GM21786 (cell line): ENCODE data around the gene RIMBP2.
"Not testable (repeated sequence)": the region's sequence is repeated elsewhere in the genome, so short reads cannot be mapped to it uniquely, and the experiment has no call there.

ENCODE experiments used
- ATAC-seq: cut with Tn5 transposase; IDR thresholded peaks from one replicate; pipeline ENCODE4 v1.9.1; 2021; ENCODE audit not compliant: unreplicated experiment

RIMBP2 gene

DNA sequence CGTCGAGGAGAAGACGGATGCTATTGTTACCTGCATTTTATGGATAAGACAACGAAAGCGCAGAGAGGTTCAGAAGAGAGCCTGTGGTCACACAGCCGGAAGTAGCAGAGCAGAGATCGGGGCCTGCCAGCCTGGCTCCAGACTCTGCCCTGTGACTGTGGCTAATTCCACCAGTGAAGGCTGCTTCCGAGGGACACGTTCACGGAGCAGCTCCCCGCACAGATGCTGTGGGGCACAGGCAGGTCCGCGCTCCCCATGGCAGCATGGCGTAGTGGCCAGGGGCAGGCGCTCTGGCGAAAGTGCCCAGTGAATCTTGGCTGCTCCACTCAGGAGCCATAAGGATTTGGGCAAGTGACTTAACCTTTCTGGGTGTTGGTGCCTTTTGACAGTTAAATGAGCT, 9.8 kb downstream of the RIMBP2 start:
- ATAC-seq: no peak

DNA sequence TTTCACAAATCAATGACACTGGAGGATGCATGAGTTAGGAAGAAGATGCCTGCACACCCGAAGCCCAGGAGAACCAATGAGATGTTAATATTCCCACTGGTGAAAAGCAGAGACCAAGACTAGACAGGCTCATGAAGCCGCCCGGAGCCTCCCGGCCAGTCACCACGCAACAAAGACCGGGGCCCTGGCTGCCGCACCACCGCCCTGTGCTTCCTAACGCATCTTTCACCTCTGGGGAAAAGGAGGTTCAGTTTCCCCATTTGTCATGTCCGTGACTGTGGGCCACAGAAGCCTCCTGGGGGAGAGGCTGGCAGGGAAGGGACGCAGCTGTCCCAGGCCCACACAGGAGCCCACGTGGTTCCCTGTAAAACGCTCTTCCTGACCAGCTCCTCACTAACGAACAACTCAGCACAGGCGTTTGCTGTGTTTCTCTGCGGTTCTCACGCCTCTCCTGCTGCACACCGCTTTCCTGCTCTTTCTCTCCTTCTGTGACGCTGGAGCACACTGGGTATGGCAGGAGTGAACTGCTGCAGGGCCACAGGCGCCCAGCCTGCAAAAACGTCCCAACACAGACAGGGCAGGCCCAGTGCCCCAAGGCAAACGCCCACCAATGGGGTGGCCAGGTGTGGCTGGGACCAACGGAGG, 10.8 kb downstream of the RIMBP2 start:
- no peak for ATAC-seq

DNA sequence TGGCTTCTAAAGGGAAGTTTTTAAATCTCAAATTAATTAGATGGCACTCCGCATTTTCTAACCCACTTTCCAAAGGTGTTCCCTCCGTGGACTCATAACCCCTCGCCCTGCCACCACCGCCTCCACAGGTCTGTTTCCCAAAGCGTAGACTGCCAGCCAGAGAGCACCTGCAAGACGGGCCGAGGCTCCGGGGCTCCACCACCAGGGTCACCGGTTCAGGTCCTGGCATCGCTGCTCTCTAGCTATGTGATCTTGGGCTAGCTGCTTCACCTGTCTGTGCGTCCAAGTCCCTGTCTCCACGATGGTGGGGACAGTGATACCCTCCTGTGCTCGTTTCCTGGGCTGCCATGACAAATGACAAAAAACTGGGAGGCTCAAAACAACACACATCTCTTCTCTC, 11.5 kb downstream of the RIMBP2 start:
- ATAC-seq: no peak

DNA sequence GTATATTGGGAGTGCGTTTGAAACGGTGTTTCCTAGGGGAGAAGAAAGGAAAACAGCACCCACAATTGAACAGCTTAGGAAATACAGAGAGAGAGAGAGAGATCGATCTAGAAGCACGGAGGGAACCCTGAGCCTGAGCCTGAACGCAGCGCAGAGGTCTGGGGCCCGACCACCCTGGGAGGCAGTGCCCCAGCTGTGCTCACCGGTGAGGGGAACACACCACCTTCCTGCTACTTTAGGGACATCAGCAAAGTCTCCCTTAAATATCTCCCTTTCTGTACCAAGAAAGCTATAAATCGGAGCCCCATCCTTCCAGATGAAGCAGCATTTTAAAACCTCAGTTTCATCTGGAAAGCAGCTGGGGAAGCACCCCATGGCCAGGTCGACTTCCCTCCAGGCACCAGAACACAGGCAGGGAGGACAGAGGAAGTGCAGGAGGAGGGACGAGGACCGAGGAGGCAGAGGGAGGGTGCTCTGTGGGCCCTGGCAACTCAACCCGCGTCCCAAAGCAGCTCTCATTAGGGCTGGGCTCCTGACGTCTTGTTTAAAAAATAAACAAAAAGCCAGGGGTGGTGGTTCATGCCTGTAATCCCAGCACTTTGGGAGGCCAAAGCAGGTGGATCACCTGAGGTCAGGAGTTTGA, 12.2 kb downstream of the RIMBP2 start:
- no peak for ATAC-seq

DNA sequence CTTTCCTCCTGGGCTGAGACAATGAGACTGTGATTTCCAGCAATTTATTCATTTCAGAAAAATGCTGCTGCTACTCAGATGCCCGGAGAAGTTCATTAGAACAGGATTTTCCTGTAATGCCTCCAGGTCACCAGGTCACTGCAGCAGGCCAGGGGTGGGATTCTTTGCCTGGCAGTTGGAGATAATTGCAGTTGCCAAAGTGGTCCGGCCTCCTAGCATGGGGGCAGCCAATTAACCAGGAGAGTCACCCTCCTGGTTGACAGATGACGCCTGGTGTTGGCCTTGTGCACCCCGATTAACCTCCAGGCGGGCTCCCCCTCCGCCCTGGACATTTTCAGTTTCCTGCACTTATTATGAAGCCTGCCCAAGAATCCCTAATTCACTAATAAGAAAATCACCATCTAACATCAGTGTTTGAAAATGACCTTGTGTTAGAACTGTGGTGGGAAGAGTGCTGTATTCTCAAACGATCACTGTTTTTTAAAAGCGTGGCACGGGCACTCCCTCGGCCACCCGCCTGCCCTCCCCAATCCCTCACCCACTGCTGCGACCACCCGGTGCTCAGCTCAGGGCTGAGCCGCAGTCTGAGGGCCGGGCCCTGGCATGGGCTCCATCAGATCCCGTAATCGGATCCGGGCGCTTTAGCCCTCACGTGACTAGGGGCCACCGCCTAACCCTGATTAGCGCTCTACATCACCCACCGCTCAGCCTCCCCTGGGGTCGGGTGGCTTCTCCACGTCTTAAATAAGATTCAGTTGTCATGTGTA, 12.9 kb downstream of the RIMBP2 start:
- no peak for ATAC-seq

DNA sequence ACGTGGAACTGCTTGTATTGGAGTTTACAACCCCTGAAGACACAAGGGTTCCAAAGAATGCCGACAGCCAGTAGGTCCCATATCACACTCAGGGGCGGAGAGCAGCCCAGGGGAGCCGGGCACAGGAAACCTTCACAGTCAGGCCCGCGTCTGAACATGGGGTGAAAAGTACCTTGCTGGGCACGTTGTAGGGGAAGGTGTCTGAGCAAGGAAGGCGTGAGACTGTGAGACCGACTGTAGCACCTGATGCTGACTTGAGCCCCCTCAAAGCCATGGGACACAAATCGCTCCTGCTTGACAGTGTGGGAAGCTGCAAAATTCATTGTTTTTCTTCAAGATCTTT, 14.7 kb downstream of the RIMBP2 start:
- no peak for ATAC-seq

DNA sequence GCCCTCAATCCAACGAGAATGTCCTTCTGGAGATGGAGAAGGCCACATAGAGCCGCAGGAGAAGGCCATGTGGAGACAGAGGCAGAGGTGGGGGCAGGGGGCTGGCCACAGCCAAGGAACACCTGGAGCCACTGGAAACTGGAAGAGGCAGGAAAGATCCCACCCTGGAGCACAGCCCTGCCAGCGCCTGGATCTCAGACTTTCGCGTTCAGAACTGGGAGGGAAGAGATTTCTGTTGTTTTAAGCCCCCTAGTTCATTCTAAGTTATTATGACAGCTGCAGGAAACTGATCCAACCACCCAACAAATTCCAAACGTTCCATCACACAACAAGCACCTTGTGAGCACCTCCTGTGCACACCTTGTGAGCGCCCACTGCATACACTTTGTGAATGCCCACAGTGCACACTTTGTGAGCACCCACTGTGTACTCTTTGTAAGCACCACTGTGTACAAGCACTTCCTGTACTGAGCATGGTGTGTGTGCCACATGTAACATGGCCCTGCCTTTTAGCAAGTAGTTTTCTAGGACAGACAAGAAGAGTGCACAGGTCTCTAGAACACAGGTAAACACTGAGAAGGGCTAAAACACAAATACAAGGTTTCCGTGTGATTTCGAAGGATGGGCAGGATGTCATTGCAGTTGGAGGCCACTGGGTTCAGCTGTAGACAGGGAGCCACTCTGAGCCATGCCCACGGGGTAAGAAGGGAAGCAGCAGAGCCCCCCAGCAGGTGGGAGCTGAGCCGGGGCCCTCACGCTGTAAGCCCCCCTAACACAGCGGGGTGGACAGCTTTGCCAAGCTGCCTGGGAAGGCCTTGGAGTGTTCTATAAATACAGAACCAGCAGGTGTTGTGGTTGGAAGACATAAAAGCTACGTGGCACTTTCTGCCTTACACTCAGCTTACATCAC, 15.4 kb downstream of the RIMBP2 start:
- ATAC-seq: no peak

DNA sequence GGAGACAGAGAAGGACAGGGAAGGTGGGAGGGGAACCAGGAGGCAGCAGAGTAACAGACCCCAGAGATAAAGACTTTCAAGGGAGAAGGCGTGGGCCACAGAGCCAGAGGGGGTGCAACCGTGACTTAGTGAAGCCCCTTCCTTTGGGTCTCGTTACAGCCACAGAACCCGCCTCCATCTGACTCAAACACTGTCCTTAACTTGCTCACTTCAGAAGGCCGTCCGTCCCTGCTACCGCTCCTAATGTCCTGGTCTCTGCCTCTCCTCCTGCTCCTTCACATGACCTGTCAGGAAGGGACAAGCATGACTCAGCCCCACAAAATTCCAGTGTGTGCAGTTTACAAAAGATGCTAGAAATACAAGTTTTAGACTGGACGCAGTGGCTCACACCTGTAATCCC, 18.0 kb downstream of the RIMBP2 start:
- no peak for ATAC-seq

DNA sequence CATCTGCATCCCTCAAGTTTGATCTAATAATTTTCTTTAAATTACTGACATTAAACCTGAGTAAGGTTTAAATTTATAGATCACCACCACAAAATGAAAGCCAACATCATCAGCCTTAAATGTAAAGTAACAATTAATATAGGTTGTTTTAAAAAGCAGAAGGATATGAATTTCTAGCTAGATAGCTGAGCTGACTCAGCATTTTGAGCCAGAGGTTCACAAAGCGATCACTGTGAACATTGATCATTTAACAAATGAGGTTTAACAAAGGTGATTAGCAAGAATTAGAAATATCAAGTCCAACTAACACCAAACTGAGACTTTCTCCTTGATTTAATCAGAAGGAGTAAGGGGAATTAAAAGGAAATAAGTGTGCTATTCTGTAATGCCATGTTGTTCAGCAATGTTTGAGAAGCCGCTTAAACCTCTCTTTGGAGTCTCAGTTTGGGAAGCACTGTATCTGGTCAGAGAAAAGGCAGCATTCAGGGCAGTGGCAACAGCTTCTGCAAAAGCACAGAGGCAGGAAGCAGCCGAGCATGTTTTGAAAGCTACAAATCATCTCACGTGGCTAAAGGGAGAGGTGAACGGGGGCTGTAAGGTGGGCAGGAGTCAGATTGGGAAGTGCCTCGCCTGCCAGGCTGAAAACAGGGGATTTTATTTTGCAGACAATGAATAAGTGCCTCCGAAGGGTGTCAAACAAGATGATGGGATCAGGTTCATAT, 19.6 kb downstream of the RIMBP2 start:
- no peak for ATAC-seq

DNA sequence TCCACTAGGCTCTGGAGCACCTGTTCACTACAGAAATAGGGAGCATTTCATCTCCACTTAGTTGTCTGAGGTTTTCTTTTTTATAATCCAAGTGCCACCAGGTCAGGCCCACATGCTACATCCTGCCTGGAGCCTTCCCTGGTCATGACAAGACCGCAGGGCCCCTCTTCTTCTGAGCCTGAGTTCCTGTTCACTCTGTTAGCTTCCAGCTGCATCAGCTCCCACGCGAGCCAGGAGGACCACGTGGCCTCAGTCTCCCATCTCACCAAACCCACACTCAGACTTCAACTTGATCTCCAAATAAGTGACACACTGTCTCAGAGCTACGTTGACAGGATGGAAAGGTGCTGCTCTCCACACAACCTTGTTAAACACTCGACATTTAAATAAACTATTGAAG, 21.0 kb downstream of the RIMBP2 start:
- ATAC-seq: no peak

DNA sequence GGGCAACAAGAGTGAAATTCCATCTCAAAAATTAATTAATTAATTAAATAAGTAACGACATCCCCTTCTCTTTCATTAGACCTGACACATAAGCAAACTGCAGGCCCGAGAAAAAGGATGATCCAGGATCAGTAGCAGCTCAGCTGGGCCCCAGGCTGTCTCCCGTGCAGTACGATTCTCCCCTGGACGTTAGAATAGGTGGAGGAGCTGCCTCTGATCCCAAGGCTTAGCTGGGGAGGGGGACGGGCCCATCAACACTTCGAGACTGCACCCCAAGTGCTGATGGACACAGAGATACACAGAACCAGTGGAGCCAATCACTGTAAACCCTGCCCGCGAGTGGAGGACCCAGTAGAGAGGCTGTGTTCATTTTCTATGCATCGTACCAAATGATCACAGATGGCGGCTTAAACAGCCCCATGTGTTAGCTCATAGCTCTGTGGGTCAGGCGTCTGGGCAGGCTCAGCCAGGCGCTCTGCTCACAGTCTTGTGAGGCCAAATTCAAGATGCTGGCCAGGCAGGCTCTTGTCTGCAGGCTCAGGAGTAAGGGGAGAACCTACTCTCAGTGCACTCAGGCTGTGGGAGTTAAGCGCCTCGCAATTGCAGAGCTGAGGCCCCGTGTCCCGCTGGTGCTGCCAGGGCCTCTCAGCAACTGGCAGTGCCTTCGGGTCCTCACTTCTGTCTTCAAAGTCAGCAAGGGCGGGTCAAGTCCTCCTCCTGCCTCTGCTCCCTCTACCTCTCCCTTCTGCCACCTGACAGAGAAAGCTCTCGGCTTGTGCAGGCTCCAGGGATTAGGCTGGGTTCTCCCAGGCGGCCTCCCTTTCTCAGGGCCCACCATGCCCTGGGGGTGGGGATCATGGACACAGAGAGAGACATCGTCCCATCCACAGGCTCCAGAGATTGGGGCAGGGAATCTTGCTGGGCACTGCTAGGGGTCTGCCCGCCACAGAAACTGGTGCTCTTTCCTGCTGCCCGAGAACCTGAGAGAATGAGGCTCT, 26.4 kb downstream of the RIMBP2 start:
- ATAC-seq: no peak

DNA sequence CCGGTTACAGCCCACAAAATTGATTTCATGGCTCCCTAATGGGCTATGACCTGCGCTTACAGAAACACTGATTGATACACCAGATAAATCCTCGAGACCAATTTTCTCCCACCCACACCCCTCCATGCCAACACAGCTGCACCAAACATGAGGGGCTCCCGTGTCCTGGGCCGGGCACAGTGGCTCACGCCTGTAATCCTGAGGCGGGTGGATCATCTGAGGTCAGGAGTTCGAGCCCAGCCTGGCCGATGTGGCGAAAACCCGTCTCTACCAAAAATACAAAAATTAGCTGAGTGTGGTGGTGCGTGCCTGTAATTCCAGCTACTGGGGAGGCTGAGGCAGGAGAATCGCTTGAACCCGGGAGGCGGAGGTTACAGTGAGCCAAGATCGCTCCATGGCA, 27.1 kb downstream of the RIMBP2 start:
- not testable (repeated sequence) for ATAC-seq

DNA sequence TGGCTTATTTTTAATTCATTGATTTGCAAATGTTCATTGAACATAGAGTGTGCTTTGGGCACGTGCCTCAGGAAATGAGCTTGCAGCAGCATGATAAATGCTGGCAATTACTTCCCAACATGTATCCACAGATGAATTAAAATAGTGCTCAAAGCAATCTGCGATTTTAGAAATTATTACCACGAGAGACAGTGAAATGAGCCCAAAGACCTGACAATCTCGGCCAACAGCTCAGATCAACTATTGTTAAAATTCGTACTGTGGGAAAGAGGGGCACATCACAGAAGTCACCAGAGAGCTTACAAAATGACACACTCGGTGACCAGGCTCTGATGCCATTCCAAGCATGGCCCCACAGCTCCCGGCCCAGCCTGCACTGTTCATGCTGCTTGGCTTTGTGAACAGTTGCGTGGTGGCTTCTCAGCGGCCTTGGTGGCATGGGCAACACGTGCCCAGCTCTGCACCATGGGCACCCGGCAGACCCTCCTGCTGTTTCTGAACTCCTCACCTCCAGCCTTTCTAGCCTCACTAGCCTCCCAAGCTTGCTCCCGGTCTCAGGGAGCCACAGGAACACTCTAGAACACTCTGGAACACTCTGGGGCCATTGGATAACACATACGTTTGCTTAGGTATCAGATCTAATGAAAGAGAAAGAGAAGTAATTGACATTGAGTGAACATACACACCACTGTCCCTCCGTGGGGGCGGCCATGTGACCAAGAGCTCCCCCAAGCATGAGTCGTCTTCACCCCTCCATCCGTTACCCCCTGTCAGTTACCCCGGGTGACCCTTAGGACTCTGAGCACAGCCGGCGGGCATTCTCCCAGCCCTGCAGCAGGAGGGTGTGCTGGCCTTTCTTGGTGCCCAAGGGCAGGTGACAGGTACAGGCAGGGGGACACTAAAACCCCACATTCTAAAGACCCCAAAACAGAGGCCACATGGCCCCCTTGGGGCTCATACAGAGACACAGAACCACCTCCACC, 28.0 kb downstream of the RIMBP2 start:
- no peak for ATAC-seq

DNA sequence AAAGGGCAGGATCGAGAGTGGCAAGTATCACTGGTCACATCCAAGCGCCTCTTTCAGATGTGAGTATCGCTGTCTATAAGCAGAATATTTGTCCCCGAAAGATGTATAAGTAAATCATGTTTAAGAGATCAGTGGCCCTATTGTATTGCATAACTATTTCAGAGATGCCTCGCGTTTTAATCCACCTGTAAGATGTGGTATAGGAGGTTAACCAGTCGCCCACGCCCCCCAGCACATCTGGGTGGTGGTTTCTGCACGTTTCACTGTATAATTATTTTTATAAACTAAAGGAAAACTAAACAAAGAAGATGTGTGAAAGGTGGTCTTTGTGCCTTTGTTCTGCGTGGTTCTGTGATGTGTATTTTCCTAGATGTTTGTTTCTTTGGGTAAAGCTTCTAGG, 28.9 kb downstream of the RIMBP2 start:
- no peak for ATAC-seq

DNA sequence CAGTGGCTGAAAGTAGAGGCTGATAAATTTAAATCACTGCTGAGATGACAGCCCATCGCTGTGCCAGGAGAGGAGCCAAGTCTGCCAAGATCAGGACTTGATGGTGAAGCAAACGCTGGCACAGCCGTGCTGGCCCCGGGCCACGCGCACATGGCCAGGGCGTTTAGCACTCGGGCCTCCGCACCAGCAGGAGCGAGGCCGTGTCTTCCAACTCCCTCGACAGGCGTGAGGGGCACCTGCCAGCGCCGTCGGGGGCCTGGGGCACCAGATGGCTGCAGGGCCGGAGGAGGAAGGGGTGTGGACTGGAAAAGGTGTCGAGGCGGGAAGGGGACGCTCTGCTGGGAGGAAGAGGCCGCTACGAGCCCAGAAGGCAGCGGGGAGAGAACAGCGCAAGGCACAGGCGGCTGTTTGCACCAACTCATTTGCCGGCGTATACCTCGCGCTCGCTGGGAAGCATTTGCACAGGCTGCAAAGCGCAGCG, 29.5 kb downstream of the RIMBP2 start:
- no peak for ATAC-seq

DNA sequence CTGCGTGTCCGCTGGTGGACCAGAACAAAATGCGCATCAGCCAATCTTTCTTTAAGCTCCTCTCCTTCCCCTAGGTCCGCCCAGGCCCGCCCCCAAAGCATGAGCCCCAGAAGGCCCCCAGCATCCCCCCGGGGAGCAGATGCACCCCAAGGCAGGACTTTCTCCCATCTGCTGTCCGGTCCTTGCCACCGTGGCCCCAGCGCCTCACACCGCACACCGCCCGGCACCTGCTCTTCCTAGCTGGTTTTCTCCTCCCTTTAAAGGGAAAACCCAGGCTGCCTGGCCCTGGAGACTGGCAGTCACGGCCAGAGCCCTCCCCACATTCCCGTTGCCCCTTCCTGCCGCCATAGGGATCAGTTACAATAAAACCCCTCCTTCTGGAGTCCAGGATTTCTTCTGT, 30.2 kb downstream of the RIMBP2 start:
- no peak for ATAC-seq

DNA sequence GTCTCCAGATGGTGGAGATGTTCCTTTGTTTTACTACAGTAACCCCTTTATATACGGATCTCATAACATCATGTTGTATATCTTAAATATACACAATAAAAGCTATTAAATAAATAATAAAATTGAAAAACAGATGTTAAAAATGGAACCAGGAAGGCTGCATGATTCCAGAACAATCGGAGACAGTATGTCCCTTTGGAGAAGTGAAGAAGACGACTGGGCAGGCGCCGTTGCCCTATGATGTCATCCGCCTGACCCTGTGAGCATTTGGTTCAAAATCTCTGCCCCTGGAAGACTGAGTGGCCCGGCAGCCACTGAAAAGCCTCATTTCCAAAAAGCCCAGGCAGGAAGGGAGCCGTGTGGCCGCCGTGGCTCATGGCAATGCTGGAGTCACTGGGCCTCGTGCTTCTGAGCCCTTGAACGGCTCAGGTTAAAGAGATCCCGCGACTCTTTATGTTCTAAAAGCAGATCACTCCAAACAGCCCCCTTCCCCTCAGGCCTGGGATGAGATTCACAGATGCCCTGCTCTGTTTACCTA, 30.8 kb downstream of the RIMBP2 start:
- ATAC-seq: no peak

DNA sequence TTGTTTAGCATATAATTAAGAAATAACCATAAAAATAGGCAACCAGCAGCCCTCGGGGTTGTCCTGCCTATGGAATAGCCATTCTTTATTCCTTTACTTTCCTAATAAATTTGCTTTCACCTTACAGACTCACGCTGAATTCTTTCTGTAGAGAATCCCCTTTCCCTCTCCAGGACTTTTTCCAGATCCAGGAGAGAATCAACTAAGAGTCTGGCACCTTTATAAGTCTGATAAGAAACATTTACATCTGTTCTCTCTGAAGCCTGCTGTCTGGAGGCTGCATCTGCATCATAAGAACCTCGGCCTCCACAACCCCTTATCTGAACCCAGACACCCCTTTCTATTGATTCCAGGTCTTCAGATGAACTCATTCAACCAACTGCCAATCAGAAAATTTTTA, 32.3 kb downstream of the RIMBP2 start:
- no peak for ATAC-seq
